ENCODE data around the gene ARHGAP4.

Gene ARHGAP4

DNA sequence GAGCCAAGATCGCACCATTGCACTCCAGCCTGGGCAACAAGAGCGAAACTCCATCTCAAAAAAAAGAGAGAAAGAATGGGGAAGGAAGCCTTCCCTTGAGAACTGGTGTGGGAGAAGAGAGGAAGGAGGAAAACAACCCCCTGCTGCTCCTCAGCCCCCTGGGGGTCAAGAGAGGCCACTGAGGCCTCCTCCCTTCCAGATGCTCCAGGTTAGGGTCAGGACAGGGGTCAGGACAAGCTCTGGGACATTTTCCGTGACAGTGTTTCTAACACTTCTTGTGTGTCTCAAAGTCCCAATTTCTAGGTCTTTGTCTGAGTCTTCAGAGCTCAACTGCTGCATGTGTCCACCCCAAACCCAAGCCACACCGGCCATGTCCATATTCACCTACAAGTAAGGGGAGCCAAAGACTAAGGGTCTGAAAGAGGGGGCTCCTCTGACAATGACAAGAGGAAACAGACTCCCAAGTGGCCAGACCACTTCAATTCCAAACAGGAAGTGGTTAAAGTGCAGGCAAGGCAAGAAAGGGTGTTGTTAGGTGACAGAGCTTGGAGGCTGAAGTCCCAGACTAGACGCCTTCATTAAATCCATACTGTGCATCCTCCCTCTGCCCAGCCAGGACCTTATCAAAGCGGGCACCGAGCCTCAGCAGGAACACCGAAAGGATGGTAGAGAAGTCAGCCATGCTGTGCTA lies 48.3 kb downstream of the ARHGAP4 start:
- DNase-seq: no peak

DNA sequence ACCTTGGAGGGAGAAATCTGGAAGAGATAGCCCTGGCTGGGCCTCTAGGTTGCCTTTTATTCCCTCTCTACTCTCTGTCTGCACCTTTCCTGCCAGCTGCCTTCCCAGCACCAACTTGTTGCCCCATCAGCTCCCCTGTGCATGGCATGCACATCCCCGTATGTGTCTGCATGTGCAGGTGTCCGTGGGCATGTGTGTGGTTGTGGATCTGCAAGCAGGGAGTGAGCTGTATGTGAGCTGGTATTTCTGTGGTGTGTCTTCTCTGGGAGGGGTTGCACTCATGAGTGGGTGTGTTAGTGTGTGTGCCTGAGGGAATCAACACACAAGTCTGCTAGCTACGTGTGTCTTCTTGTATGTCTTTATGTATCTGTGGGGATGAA lies 50.0 kb downstream of the ARHGAP4 start:
- no peak for DNase-seq

DNA sequence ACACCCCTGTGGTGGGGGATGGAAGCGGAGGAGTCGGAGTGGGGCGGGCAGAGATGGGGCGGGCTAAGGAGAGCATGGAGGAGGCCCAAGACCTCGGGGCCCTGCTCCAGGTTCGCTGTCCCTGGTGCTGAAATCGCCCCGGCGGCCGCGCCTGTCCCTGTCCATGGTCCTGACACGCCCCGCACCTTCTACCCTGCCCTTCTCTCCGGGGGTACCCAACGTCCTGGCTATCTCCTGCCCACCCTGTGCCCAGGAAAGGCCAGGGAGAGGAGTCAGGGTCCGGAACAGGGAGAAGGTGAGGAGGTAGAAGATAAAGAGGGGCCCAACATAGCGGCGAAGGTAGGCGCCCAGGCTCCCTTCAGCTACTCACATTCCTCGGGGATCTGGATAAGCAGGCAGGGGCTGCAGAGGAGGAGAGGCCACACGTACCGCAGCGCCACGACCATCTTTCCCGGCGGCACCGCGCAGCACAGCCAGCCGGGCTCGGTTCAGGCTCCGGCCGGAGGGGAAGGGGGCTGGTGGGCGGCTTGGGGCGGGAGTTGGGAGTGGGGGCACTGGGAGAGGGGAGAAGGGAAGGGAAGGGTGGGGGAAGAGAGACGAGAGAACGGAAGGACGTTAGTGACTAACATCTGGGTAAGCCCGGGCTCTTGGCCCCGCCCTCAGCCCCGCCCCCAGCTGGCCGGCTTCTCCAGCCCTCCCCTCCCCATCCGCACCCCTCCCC lies 50.5 kb downstream of the ARHGAP4 start:
- DNase-seq: no peak

DNA sequence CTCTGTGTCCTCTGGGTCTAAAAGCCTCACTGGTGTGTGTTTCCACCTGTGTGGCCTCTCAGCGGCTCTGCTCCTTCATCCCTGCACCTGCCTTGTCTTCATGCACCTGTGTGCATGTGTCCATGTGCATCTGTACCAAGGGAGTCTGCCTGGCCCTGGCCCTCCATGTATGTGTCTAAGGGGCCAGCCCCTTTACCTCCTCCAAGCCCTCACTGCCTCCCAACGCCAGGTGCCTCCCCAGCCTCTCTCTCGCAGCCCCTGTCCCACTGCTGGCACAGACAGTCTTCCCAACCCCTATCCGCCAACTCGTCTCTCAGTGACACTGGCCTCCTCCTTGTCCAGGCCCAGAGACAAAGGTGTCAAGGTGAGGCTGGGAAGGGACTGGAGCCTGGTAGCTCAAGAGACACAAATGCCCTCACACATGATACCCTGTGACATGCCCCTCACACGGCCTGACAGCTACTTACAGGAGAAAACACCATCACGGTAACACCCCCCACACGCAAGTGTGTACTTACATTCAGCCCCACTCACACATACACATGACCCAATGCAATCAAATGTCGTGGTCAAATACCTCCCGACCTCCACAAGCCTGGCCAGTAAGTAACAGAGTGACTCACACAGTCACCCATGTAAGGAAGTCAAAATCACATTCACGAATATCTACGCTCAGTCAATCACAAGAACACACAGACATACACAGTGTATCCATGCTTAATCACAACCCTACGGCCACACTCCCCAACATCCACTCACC lies 51.5 kb downstream of the ARHGAP4 start:
- DNase-seq: no peak

DNA sequence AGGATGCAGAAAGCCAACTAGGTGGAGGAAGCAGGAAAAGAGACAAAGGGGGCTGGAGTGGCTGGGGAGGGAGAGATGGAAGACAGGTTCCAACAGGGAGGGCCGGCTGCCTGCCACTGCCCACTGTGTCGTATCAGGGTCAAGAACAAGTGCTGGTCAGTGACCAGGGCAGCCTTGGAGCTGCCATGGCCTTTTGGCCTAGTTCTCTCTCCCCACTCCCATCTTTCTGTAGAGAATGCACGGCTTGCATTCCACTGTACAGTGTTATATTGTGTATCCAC lies 52.0 kb downstream of the ARHGAP4 start:
- DNase-seq: no peak

DNA sequence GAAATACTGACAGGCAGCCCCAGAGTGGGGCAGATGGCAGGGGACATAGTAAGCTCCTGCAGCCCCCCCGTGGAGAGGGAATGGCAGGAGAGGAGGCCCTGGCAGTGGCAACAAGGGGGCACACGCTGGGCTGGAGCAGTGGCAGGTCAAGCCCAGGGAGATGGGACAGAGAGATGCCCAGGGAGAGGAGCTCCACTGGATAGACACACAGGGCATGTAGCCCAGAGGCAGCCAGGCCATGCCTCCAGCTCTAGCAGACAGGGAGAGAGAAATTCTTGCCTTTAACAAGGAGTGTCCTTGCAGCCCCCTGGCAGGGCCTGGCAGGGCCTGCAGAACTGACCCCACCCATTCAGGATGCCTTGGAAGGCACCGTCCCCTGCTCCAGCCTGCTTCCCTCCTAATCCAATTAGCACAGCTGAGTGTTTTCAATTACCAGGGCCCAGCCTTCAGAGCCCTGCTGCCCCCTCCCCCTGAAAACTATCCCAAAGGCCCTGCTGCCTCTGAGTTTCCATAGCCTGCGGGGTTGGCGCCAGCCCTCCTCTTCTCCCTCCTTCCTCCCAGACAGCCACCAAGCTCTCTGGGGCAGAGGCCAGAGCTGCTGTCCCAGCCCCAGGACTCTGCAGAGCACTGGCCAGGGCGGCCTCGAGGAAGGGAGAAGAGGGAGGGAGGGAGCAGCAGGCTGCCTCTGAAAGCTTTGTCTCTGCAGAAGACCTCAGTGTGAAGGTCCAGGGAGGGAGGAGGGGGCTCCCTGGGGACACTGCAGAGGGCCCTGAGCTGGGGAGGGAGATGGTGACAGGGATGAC lies 52.6 kb downstream of the ARHGAP4 start:
- DNase-seq: no peak

DNA sequence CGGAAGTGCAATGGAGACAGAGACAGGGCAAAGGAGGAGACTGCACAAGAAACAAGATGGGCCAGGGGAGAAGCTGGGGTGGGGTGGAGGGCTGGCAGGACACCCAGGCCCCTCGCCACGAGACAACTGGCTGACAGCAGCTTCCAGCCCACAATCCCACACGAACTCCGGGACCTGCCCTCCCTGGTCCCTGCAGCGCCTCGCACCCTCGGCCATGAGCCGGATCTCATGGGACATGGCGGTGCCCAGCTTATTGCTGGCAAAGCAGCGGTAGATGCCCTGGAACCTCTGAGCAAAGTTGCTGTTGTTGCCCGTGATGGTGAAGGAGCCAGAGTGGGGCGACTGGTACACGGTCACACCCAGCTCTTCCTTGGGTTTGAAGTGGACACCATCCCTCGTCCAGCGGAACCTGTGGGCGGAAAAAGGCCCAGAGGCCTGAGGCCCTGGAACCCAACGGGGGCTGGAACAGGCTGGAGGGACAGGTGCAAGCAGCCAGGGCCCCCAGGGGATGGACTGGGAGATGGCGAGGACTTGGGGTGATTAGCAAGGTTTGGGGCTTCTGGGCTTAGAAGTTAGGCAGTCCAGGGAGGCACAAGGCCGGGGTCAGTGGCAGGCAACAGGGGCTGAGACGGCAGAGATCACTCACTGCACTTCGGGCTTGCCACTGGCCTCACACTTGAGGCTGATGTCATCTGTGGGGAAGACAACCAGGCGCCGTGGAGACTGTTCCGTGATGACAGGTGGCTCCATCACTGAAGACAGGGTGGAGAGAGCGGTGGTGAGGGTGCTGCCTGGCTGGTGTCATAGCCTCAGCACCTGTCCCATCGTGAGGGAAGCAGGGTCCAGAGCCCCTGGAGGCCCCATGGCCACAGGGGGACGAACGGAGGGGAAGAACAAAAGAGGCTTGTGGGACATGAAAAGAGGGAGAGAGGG lies 53.9 kb downstream of the ARHGAP4 start:
- DNase-seq: no peak

DNA sequence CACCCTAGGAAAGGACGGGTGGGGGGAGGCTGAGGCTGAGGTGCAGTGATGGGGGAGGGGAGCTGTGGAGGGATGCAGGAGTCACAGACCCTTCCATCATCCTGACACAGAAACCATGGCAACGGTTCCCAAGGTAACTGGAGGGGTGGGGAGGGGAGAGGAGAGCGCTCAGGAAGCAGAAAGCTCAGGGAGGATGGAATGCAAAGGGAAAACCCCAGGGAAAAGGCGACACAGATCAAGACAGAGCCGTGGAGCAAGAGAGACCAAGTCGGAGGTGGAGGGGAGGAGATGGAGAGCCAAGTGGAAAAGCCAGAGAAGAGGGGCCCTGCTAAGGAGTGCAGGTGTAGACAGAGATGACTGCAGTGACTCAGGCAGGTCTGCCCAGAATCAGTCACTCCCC lies 54.6 kb downstream of the ARHGAP4 start:
- no peak for DNase-seq

DNA sequence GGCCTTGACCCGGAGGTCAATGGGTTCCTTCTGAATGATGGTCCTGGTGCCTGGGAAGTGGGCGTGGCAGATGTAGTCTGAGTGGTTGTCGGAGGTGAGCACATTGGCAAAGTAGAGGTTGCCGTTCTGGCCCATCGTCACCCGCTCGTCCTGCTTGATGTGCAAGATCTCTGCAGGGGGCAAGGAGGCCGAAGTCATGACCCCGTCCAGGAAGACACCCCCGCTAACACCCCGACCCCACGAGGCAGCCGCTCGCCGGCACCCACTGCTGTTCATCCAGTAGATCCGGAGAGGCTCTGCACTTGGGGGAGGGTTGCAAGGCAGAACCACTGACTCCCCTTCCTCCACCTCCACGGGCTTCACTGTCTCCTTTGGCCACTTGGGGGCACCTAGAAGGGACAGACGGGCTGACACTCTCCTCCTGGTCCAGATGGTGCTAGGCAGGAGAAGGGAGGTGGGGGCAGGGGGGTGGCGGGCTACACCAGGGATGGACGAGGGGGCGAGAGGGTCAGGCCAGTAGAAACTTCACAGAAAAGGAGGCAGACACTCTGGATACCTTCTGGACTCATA lies 55.2 kb downstream of the ARHGAP4 start:
- DNase-seq: no peak

DNA sequence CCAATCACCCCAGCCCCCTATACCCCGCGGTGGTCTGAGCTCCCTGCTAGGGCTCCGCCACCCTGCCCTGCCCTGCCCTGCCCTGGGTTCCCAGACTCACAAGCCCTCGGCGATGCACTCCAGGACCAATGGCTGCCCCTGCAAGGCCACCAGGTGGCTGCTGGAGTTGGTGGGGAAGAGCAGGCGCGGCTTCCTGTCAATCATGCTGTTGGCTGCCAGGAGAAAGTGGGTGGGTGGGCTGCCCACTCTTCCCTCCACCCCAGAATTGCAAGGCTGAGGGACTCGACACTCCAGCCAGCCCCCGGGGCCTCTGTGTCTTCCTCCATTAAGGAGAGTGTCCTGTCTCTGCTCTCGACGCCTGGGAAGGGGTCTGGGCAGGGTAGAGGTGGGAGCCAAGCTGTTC lies 55.8 kb downstream of the ARHGAP4 start:
- no peak for DNase-seq

DNA sequence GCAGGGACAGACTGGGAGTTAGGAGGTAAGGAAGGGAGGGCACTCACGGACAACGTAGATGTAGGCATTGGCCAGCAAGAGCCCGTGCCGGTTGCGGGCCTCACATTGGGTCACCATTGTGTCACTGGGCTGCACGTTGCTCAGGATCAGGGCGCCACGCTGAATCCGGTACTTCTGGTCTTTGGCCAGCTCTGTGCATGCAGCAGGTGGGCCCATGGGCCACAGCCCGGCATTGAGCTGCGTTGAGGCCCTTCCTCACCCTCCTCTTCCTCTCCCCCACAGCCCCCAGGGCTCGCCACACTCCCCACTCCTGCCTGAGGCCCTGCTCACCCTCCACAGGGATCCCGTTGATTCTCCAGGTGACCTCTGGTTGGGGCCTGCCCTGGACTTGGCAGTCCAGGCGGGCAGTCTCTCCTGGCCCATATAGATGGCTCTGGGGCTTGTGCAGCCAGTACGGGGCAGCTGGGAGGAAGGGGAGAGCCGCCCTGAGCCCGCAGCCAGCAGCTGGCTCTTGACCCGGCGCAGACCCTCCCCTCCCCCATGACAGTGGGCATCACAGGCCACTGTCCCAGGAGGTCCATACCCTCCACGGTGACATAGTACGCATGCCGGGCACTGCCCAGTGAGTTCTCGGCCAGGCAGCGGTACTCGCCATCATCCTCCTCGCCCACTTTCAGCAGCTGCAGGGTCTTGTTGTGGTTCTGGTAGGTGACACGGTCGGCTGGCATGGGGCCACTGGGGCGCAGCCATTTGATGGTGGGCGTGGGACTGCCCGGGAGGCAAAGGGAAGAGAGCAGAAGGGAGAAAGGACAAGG lies 56.4 kb downstream of the ARHGAP4 start:
- DNase-seq: no peak

DNA sequence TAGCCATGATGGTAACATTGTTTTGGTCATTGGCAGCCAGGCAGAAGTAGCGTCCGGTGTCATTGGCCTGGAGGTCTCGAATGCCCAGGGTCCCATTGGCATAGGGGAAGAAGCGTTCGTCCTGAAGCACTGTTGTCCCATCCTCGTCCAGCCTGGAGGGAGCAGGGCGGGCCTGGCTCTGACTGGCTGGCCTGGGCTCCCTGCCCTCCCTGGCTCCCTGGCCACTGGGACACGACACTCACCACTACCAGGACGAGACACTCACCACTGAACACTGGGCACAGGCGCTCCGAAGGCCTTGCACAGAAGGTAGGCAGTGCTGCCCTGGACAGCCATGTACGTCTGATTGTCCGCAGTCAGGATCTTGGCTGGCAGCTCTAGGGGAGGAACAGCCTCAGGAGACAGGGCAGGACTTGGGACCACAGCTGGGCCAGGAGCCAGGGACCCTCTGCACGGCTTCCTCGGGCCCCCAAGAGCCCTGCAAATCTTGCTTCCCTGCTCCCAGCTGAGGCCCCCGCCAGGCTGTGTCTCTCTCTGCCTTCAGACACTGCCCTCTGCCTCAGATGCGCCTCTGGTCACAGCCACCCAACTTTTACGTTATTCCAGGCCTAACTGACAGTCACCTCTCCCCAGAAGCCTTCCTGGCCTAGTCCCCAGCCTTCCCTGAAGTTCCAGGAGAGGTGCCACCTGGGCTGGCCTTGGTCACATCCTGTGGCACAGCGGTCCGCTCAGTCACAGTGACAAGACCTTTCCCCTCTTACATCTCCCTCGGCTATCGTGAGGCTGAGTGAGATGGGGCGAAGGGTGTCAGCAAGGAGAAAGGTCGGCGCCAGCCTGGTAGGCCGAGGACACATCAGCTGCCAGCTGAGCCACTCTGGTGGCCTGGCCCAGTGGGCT lies 57.2 kb downstream of the ARHGAP4 start:
- DNase-seq: no peak

DNA sequence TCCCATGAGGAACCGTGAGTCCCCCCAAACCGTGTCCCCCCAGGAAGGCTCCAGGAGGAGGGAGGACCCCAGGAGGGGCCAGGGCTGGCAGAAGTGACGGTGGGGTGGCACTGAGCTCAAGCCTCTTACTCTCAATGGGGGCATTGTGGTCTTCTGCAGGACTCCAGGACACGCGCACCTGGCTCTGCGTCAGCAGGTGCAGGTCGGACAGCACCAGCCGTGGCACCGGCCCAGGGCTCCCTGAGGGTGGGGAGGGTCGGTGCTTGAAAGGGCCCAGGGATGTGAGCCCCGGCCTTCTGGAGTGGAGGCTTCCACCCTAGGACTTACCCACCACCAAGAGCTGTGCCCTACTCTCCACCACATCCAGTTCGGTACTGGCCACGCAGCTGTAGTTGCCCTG lies 58.4 kb downstream of the ARHGAP4 start:
- no peak for DNase-seq

DNA sequence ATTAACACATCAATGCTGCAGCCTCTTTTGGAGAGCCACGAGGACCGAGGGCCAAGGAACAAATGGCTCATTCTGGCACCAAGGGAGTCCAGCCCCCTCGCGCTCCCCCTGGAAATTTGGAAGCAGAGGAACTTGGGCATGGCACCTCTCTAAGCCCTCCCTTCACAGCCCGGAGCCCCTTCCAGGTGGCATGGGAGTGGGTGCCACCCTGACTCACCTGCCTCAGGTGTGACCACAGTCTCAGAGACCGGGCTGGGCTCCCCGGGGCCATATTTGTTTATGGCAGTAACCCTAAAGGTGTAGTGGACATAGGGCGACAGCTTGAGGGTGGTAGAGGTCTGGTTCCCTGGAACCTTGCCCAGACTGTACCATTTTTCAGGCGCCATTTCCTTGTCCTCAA lies 58.9 kb downstream of the ARHGAP4 start:
- no peak for DNase-seq

DNA sequence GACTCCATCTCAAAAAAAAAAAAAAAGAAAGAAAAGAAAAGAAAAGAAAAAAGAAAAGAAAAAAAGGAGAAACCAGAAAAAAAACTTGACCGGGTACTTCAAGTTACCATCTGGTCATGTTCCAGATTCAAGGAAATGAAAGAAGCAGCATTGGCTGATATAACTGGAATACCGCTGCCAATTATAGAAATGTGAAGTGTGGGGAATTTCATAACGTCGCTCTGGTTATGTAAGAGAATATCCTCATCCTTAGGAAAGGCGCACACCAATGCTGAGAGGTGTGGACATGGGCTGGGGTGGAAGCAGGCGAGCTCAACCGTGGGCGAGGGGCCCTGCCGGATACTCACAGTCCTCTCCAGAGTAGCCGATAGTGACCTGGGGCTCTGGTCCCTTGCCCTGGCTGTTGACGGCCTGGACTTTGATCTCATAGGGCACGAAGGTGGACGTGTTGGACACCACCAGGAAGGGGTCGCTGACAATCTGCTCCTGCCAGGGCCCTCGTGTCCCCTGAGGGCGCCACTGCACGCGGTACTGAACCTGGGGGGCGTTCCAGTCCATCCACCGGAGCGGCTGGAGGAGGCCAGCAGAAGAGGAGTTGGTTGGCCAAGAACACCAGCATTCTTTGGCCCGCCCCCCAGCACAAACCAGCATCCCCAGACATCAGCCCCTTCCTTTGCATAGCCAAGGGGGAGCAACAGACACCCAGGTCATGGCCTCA lies 59.6 kb downstream of the ARHGAP4 start:
- no peak for DNase-seq

DNA sequence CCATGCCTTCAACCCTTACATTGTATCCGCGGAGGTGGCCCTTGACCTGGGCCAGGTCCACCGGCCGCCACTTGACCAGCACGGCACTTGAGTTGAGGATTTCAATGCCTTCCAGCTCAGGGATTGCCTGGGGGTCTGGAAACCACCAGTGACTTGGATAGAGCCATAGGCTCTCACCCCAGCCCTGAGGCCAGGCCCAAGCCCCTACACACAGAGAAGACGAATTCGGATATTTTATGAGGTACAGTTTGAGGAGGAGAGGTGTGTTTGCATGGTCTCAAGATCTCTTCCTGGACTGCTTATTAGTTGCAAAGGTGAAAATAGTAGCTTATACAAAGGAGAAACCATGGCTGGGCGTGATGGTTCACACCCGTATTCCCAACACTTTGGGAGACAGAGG lies 60.4 kb downstream of the ARHGAP4 start:
- DNase-seq: no peak

DNA sequence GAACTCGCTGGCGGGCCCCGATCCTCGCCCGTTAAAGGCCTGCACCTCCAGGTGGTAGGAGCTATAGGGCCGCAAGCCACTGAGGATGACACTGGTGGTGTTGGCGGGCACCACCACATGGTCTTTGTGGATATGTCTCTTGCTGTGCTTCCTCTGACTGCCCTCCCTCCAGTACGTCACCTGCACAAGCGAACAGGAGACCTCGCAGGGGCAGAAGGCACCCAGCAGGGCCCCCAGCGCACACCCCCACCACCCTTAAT lies 60.8 kb downstream of the ARHGAP4 start:
- no peak for DNase-seq

DNA sequence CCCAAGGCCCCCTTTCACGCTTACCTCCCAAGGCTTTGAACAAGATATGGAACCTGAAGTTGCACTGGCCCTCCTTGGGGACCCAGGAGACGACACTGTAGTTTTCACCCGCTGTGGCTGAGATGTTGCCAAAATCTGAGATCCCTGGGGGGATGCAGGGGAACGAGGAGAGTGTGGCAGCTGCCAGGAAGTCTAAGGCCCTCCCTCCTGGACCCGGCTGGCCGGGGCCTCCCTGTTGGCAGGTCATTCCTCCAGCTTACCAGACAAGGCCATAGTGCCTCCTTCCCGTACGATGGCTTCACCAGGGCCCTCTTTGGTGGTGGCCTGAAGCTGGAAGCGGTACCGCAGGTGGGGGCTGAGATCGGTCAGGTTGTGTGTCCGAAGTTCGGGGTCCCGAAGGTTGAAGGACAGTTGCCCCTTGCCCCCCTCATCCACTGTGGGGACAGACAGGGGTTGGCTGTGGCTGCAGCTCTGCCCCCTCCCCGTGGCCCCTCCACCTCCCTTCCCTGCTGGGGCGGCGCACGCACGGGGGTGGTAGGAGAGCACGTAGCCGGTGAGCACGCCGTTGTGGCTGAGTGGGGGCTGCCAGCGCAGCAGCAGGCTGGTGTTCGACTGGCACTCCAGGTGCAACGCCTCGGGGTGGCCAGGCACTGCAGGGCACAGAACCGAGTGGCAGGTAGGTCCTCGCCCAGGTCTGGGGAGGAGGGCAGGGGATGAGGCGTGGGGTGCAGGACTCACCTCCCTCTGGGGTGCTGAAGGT lies 61.3 kb downstream of the ARHGAP4 start:
- no peak for DNase-seq

DNA sequence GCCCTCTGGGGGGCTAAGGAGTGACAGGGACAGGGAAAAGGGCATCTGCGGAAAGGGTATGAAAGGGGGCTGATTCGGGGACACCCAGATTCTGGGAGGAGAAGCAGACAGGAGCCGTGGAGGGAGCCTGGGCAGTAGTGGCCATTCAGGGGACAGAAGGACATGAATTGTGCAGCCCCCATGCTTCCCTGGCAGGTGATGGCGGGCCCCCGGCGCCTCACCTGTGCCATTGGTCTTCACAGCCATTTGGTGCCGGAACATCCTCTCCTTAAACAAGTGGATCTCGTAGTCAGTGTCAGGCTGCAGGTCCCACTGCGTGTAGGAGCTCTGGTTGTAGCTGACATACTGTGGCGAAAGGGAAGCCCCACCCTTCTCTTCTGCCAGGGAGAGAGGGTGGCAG lies 62.0 kb downstream of the ARHGAP4 start:
- no peak for DNase-seq
